Epithelial cell of esophagus (primary cell): Measurements from ENCODE around the gene SF3B5.

ENCODE experiments used
- DNase-seq: peaks from one replicate; pipeline ENCODE4 v3.0.0; 2010; ENCODE audit warnings: low read depth
- H3K4me3 ChIP-seq: 2 replicates; pipeline ENCODE4 v1.5.1; 2011; ENCODE audit warnings: mild to moderate bottlenecking, low read length, control low read depth
- CTCF ChIP-seq: IDR thresholded peaks from 2 replicates; pipeline ENCODE4 v1.5.1; 2011; ENCODE audit warnings: low read depth, mild to moderate bottlenecking, low read length, control low read depth, inconsistent platforms; ENCODE audit not compliant: insufficient read depth; ENCODE audit errors: missing control alignments

The SF3B5 gene

GRCh38 chr6:144095134-144096002 lies at the start of gene SF3B5:
SF3B5 (minus strand) TSS chr6:144095573; CDS start chr6:144095497, 76 bp downstream.
- DNase-seq = peak; percentile 100
- peak within 1 kb of the TSS; percentile 98 for H3K4me3 ChIP-seq
- no peak for TF ChIP-seq CTCF

GRCh38 chr6:144144996-144145395 lies 49.6 kb upstream of the SF3B5 start:
- peak; percentile 62 for DNase-seq
- TF ChIP-seq CTCF = no peak
- no peak overlapping the region for H3K4me3 ChIP-seq

DNA sequence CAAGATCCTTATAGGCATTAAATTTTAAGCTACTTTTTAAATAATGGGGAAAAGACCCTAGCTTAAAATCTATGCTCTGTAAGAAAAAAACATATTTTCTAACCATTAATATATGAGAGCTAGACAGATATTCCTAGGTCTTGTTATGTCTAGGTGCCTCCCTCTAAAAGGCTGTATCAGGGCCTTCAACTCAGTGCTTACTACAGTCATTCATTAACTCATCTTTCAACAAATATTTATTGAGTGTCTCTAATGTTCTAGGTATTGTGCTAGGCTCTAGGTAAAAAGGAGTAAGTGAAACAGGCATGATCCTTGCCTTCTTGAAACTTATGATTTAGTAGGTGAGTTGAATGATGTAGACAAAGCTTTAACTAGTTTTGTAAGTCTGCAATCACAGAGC lies 48.5 kb upstream of the SF3B5 start:
- no peak overlapping the region for H3K4me3 ChIP-seq
- TF ChIP-seq CTCF = no peak
- no peak for DNase-seq

DNA sequence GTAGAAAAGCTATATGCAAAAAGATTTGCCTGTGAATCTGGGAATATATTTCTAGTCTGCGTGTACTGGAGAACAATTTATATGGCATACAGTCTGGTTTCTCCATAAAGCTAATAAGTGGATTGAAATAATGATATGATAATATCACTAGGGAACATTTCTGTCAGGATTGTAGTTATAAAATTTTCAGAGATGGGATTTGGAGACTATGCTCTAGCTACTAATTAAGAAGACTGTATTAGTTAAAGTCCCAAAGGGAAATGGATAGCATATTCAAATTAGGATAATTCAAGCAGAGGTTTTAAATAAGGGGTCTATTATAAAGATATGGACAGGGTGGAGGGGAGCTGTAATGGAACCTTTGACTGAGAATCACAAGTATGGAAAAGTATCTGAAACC lies 47.7 kb upstream of the SF3B5 start:
- no peak for TF ChIP-seq CTCF
- DNase-seq = no peak
- no peak overlapping the region for H3K4me3 ChIP-seq

DNA sequence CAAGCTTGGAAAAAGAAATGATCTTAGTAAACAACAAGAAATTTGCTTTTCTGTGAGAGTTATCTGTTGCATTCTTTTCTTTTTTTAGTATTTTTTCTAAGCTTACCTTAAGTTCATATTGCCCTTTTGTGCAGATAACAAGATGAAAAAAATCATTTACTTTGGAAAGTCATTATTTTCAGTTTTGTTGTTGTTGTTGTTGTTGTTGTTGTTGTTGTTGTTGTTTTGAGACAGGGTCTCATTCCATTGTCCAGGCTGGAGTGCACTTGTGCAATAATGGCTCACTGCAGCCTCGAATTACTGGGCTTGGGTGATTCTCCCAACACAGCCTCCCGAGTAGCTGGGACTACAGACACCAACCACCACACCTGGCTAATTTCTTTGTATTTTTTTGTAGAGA lies 46.1 kb upstream of the SF3B5 start:
- DNase-seq = no peak
- TF ChIP-seq CTCF = no peak
- no peak overlapping the region for H3K4me3 ChIP-seq

DNA sequence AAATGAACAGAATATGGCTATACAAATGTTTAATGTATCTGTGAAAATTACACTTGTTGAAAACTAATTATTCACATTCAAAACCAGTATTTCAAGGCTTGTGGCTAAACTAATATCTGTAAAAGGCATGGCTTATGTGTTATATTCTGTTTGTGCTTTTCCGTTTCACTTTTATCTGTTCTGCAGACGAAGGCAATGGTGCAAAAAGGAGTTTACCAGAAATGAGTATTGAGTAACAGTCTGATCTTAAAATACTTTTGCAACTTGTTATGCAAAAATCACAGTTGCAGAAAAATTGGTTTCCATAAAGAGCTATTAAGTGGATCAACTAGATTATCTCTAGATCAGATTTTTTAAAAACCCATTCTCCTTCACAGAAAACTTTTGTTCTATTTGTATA lies 45.5 kb upstream of the SF3B5 start:
- no peak for TF ChIP-seq CTCF
- no peak for DNase-seq

GRCh38 chr6:144139817-144140216 lies 44.4 kb upstream of the SF3B5 start:
- no peak for DNase-seq
- H3K4me3 ChIP-seq = no peak overlapping the region
- no peak for TF ChIP-seq CTCF

More for the DNA sequence above, 45.5 kb upstream of the SF3B5 start:
- H3K4me3 ChIP-seq = no peak overlapping the region
